ENCODE measurements around the gene SRSF7.

Gene SRSF7

DNA sequence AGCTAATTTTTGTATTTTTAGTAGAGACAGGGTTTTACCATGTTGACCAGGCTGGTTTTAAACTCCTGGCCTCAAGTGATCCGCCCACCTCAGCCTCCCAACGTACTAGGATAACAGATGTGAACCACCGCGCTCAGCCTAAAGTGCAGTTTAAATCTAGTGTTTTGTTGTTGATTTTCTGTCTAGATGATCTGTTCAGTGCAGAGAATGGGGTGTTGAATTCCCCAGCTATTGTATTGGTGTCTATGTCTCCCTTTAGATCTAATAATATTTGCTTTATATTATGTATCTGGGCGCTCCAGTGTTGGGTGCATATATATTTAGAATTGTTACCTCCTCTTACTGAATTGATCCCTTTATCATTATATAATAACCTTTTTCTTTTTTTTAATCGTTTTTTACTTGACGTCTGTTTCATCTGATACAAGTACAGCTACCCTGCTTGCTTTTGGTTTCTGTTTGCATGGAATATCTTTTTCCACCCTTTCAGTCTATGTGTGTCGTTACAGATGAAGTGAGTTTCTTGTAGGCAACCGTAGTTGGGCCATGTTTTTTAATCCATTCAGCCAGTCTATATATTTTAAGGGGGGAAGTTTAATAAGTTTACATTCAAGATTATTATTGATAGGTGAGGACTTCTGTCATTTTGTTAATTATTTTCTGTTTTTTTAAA is 50.9 kb downstream of the SRSF7 start:
- no peak for DNase-seq

- DNase-seq, result no peak
Measured at GRCh38 chr2:38698467-38699003, 52.6 kb downstream of the SRSF7 start.

DNA sequence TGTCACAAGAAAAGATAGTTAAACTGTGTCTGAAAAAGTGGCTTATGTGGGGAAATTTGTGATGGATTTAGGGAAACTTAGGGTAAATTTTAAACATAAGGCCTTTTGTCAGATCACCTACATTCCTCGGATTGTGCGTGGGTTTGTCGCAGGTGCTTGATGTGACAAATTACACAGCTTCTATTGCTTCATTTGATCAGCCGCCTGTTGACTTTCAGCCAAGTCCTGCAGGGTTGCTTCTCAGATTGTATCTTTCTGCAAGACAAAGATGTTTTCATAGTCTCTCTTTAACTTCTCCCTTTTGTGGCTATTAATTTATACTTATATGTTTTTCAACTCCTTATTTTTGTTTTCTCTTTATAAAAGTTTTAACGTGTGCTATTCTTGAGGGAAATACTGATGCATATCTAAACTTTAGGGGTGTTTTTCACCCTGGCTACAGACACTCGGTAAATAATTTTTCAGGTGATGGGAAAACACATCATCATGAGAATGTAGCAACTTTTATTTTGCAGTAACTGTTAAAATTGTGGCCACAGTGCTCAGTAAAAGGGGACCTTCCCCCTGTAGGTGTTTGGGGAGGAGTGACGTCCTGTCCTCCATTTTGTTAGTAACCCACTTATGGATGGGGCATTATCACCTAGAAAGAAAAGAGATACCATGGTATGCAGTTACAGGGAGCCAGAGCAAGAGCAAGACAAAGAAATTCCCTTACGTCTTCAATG is 53.9 kb downstream of the SRSF7 start:
- no peak for DNase-seq

All from NCI-H526 (cell line).